BE2C (cell line): Measurements from ENCODE around the gene TYSND1.
A peak's percentile ranks its signal among the peaks of the same experiment; 100 is the strongest.

Experiments
- DNase-seq: peaks from one replicate; pipeline ENCODE4 v3.0.0-alpha.2; 2020
- H3K27me3 ChIP-seq: fragments of 250-450 bp; sonication (Bioruptor Pico); 2 replicates; pipeline ENCODE4 v1.5.1; 2020; ENCODE audit warnings: mild to moderate bottlenecking
- H3K36me3 ChIP-seq: fragments of 250-450 bp; sonication (Bioruptor Pico); 2 replicates; pipeline ENCODE4 v1.5.1; 2020; ENCODE audit warnings: mild to moderate bottlenecking
- H3K4me1 ChIP-seq: fragments of 250-450 bp; sonication (Bioruptor Pico); 2 replicates; pipeline ENCODE4 v1.5.1; 2020
- H3K4me3 ChIP-seq: 2 replicates; pipeline ENCODE4 v1.5.1; 2011; ENCODE audit warnings: low read depth, low read length
- H3K9me3 ChIP-seq: fragments of 250-450 bp; sonication (Bioruptor Pico); 2 replicates; pipeline ENCODE4 v1.5.1; 2020
- TF ChIP-seq, protein P1 (sequence below): IDR thresholded peaks from 2 replicates; pipeline ENCODE4 v1.5.1; 2012; ENCODE audit warnings: mild to moderate bottlenecking, low read depth, low read length

The TYSND1 gene

GRCh38 chr10:70178139-70178725 is 31.7 kb upstream of the TYSND1 start:
- TF ChIP-seq, protein P1, sequence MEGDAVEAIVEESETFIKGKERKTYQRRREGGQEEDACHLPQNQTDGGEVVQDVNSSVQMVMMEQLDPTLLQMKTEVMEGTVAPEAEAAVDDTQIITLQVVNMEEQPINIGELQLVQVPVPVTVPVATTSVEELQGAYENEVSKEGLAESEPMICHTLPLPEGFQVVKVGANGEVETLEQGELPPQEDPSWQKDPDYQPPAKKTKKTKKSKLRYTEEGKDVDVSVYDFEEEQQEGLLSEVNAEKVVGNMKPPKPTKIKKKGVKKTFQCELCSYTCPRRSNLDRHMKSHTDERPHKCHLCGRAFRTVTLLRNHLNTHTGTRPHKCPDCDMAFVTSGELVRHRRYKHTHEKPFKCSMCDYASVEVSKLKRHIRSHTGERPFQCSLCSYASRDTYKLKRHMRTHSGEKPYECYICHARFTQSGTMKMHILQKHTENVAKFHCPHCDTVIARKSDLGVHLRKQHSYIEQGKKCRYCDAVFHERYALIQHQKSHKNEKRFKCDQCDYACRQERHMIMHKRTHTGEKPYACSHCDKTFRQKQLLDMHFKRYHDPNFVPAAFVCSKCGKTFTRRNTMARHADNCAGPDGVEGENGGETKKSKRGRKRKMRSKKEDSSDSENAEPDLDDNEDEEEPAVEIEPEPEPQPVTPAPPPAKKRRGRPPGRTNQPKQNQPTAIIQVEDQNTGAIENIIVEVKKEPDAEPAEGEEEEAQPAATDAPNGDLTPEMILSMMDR, result no peak
- Histone ChIP-seq H3K27me3 (no peaks in the 10 kb centered on the region), H3K9me3 (no peaks in the 10 kb centered on the region), H3K4me1 (no peaks in the 10 kb centered on the region), H3K36me3 (no peaks in the 10 kb centered on the region), H3K4me3 (no peak overlapping the region)
- no peak for DNase-seq

- Histone ChIP-seq H3K36me3 (no peaks in the 10 kb centered on the region), H3K4me1 (no peaks in the 10 kb centered on the region), H3K9me3 (no peaks in the 10 kb centered on the region), H3K4me3 (no peak overlapping the region), H3K27me3 (no peaks in the 10 kb centered on the region)
- TF ChIP-seq, protein P1, result no peak
- DNase-seq, result no peak
Measured at GRCh38 chr10:70176441-70176840, 29.9 kb upstream of the TYSND1 start.

DNA sequence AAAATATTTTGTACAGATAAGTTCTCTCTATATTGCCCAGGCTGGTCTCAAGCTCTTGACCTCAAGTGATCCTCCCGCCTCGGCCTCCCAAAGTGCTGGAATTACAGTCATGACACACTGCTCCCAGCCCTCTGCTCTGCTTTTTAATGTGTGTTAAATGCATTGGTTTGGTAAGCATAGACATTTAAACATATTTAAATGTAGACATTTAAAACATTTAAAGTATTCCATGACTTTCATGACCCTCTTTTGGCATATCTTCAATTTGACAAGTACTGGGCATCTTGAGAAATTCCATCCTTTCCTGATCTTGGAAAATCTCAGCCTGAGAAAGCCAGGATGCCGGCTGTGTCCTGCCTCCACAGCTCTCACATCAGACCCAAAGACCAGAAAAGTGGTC is 29.0 kb upstream of the TYSND1 start:
- no peaks in the 10 kb centered on the region for H3K36me3 ChIP-seq
- no peaks in the 10 kb centered on the region for H3K9me3 ChIP-seq
- TF ChIP-seq, protein P1, result no peak
- no peak overlapping the region for H3K4me3 ChIP-seq
- H3K4me1 ChIP-seq, result no peaks in the 10 kb centered on the region
- no peaks in the 10 kb centered on the region for H3K27me3 ChIP-seq
- no peak for DNase-seq

- no peaks in the 10 kb centered on the region for H3K4me1 ChIP-seq
- TF ChIP-seq, protein P1, result no peak
- 0 out of 2 replicates have a peak, but pooled peaks cover 4% of the 10 kb centered on the region for H3K36me3 ChIP-seq
- no peak for DNase-seq
- no peaks in the 10 kb centered on the region for H3K27me3 ChIP-seq
- no peak overlapping the region for H3K4me3 ChIP-seq
- H3K9me3 ChIP-seq, result no peaks in the 10 kb centered on the region
Measured at GRCh38 chr10:70174058-70174741, 27.7 kb upstream of the TYSND1 start.

DNA sequence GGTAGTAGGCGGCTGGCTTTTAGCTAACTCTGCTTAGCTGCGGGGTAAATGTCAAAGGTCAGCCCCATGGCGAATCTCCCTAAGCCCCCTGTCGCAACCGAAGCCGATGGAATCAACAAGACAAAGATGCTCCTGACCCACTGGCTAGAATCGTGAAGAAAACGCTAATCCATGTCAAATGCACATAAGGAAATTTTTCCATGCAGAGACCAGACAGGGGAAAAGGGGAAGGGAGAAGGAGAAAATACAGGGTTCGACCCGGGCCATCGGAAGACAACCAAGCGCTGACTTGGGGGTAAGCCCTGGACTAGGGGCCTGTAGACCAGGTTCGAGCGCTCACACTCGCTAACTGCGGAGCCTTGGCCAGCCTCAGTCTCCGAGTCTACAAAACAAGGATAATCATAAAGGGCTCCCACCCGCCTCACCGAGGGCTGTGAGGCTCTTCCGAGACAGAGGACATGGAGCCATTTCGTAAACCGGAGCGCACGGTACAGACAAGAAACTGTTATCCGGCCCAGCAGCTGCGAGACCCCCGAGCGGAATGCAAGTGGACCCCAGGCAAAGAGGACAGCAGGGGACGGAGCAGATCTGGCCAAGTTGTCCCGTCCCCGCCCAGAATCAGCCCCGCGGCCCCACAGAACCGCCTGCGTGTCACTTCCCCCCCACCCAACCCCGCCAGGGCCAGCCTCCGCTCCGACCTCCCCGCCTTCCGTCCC is 23.3 kb upstream of the TYSND1 start:
- DNase-seq, result no peak
- Histone ChIP-seq H3K9me3 (no peaks in the 10 kb centered on the region), H3K4me1 (no peaks in the 10 kb centered on the region), H3K4me3 (peak overlapping the region; percentile 98), H3K36me3 (peaks cover 11% of the 10 kb centered on the region), H3K27me3 (no peaks in the 10 kb centered on the region)
- TF ChIP-seq, protein P1, result no peak

- no peaks in the 10 kb centered on the region for H3K27me3 ChIP-seq
- peaks cover 14% of the 10 kb centered on the region for H3K36me3 ChIP-seq
- no peak for DNase-seq
- H3K4me3 ChIP-seq, result peak overlapping the region; percentile 98
- H3K9me3 ChIP-seq, result no peaks in the 10 kb centered on the region
- H3K4me1 ChIP-seq, result no peaks in the 10 kb centered on the region
- TF ChIP-seq, protein P1, result no peak
Measured at GRCh38 chr10:70169011-70169410, 22.5 kb upstream of the TYSND1 start.
